GM12891 (cell line): Measurements from ENCODE around the gene SPAG16.

Experiments used
- DNase-seq: peaks from one replicate; pipeline ENCODE4 v3.0.0; 2011; ENCODE audit warnings: low spot score; ENCODE audit not compliant: insufficient read length
- FAIRE-seq: peaks from 2 replicates; lab custom pipeline; 2011; peaks lifted over from hg19 to GRCh38; lab: Jason Lieb, UNC
- PAX5 ChIP-seq: IDR thresholded peaks from 2 replicates; pipeline ENCODE4 v1.6.1; 2011; ENCODE audit warnings: low read length, moderate library complexity, mild to moderate bottlenecking; ENCODE audit not compliant: insufficient read depth, severe bottlenecking
- POLR2A ChIP-seq: IDR thresholded peaks from 2 replicates; pipeline ENCODE4 v1.6.1; 2011; ENCODE audit warnings: low read depth, low read length, control low read depth
- POLR2AphosphoS5 ChIP-seq: IDR thresholded peaks from 2 replicates; pipeline ENCODE4 v1.6.1; 2011; ENCODE audit warnings: low read depth, low read length, control low read depth
- POU2F2 ChIP-seq: IDR thresholded peaks from 2 replicates; pipeline ENCODE4 v1.6.1; 2011; ENCODE audit warnings: low read depth, mild to moderate bottlenecking, control low read depth, low read length, moderate library complexity
- SPI1 ChIP-seq: IDR thresholded peaks from 2 replicates; pipeline ENCODE4 v1.6.1; 2011; ENCODE audit warnings: low read depth, low read length, control low read depth
- TAF1 ChIP-seq: IDR thresholded peaks from 2 replicates; pipeline ENCODE4 v1.6.1; 2011; ENCODE audit warnings: low read depth, low read length, control low read depth

SPAG16 gene

GRCh38 chr2:214138779-214139178 lies 854.5 kb downstream of the SPAG16 start:
- DNase-seq (no peak), FAIRE-seq (no peak)
- TF ChIP-seq POLR2A (no peak), TAF1 (no peak), POU2F2 (no peak), POLR2AphosphoS5 (no peak), SPI1 (no peak), PAX5 (no peak)

- no peak for TF ChIP-seq SPI1
- TF ChIP-seq POU2F2, result no peak
- no peak for TF ChIP-seq PAX5
- no peak for TF ChIP-seq POLR2AphosphoS5
- no peak for TF ChIP-seq POLR2A
- TF ChIP-seq TAF1, result no peak
- DNase-seq (no peak), FAIRE-seq (no peak)
These were observed 855.5 kb downstream of the SPAG16 start for GRCh38 chr2:214139630-214140284.

- DNase-seq (no peak), FAIRE-seq (no peak)
- no peak for TF ChIP-seq POLR2A
- TF ChIP-seq POU2F2, result no peak
- TF ChIP-seq SPI1, result no peak
- no peak for TF ChIP-seq POLR2AphosphoS5
- no peak for TF ChIP-seq PAX5
- TF ChIP-seq TAF1, result no peak
These were observed 872.7 kb downstream of the SPAG16 start for GRCh38 chr2:214156971-214157370.

GRCh38 chr2:214158851-214159250 lies 874.6 kb downstream of the SPAG16 start:
- no peak for FAIRE-seq

GRCh38 chr2:214169281-214169680 lies 885.0 kb downstream of the SPAG16 start:
- DNase-seq (no peak), FAIRE-seq (no peak)
- TF ChIP-seq POLR2AphosphoS5, result no peak
- TF ChIP-seq SPI1, result no peak
- TF ChIP-seq POU2F2, result no peak
- TF ChIP-seq PAX5, result no peak
- no peak for TF ChIP-seq POLR2A
- no peak for TF ChIP-seq TAF1

More at GRCh38 chr2:214158851-214159250, 874.6 kb downstream of the SPAG16 start:
- TF ChIP-seq SPI1 (no peak), PAX5 (no peak), TAF1 (no peak), POLR2AphosphoS5 (no peak), POU2F2 (no peak), POLR2A (no peak)
- DNase-seq, result no peak

- TF ChIP-seq PAX5 (no peak), POLR2AphosphoS5 (no peak), SPI1 (no peak), POU2F2 (no peak), TAF1 (no peak), POLR2A (no peak)
- no peak for FAIRE-seq
- no peak for DNase-seq
These were observed 885.5 kb downstream of the SPAG16 start for GRCh38 chr2:214169736-214170135.

- TF ChIP-seq POLR2A, result no peak
- TF ChIP-seq TAF1, result no peak
- TF ChIP-seq POU2F2, result no peak
- no peak for TF ChIP-seq SPI1
- no peak for TF ChIP-seq POLR2AphosphoS5
- no peak for TF ChIP-seq PAX5
- DNase-seq (no peak), FAIRE-seq (no peak)
These were observed 890.3 kb downstream of the SPAG16 start for GRCh38 chr2:214174563-214174962.

- no peak for DNase-seq
- FAIRE-seq, result no peak
- no peak for TF ChIP-seq TAF1
- TF ChIP-seq POU2F2, result no peak
- no peak for TF ChIP-seq SPI1
- TF ChIP-seq POLR2A, result no peak
- TF ChIP-seq POLR2AphosphoS5, result no peak
- TF ChIP-seq PAX5, result no peak
These were observed 895.8 kb downstream of the SPAG16 start for GRCh38 chr2:214180071-214180470.

GRCh38 chr2:214180686-214181085 lies 896.4 kb downstream of the SPAG16 start:
- no peak for TF ChIP-seq POLR2A
- no peak for TF ChIP-seq PAX5
- no peak for TF ChIP-seq POU2F2
- no peak for TF ChIP-seq TAF1
- no peak for TF ChIP-seq SPI1

GRCh38 chr2:214184461-214184860 lies 900.2 kb downstream of the SPAG16 start:
- no peak for FAIRE-seq
- no peak for DNase-seq
- TF ChIP-seq POU2F2, result no peak
- no peak for TF ChIP-seq POLR2A

More at GRCh38 chr2:214180686-214181085, 896.4 kb downstream of the SPAG16 start:
- DNase-seq, result no peak
- no peak for FAIRE-seq

GRCh38 chr2:214185546-214185945 lies 901.3 kb downstream of the SPAG16 start:
- DNase-seq (no peak), FAIRE-seq (no peak)
- no peak for TF ChIP-seq POLR2A
- TF ChIP-seq TAF1, result no peak
- no peak for TF ChIP-seq POU2F2
- TF ChIP-seq SPI1, result no peak
- TF ChIP-seq POLR2AphosphoS5, result no peak
- TF ChIP-seq PAX5, result no peak
